NCI-H146 treated with DMSO at 0.1 percent for 48 hours (cell line): Measurements from ENCODE around the gene FAM234B.

Source experiments
- DNase-seq: peaks from one replicate; lab custom pipeline; 2025; ENCODE audit not compliant: unreplicated experiment; lab: John Stamatoyannopoulos, UW

Gene FAM234B

DNA sequence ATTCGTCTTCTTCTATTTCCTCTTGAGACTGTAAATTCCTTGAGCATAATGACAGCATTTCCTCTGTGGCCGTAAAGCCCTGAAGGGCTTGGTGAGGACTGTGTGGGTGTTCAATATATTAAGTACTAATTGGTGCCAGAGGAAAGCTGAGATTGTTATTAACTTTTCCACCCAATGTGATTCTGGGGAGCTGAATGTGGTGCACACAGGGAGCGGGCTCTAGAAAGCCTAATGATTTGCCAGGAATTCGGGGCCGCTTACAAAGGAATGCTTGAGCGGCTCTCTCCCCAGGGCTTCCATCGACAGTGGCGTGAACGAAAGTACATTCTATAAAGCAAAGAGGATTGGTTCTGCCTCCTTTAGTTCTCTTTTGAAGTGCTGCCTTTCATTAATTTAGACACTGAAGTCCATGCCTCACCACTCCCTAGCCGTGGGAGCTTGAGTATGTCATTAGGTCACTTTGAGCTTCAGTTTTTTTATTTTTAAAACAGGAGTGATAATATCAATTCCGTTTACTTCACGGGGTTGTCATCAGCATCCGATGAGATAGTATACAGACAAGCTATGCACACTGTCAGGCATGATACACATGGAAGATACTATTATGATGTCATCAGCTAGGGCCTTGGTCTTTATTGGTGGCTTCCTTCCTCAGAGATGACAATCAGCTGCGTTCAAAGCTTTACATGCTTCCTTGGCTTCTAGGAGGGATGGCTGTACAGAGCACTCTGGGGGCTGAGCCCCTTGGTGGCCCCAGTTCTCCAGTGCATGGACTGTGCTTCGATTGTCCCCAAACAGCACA, 70.3 kb downstream of the FAM234B start:
- DNase-seq: no peak

DNA sequence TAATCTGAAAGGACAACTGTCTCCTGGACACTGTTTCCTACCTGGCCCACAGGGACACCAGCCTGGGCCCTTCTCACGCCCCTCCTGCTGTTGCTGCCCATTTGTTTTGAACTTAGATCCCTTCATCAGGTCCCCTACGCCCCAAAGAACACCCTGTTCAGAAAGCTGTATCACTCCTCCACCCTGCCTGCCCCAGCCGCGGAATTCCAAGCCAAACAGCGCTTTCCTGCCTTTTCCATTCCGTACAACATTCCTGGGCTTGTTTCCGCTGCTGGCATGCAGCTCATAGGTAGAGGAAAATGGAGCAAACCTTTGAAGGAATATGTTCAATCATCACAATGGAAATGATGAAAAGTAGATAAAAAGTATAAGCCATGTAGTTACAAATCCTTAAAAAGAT, 72.1 kb downstream of the FAM234B start:
- no peak for DNase-seq

- no peak for DNase-seq
These were observed 72.8 kb downstream of the FAM234B start for GRCh38 chr12:13117029-13117428.

- no peak for DNase-seq
These were observed 75.6 kb downstream of the FAM234B start for GRCh38 chr12:13119826-13120225.

DNA sequence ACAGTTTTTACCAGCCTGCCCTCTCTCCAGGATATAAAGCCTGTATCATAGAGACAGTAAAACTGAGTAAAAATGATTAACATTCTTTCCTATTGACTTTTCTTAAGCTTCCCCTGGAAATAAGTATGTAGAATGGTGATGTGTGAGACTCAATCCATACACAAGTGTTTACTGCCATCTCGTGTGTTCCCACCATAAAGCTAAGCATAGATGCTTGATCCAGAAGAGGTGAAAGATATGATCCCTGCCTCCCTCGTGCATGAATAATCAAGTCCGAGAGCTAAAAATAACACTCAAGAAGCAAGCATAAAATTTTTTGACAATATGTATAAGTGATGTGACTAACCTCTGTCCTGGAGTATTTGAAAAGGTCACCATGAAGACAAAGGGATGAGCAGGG, 76.2 kb downstream of the FAM234B start:
- DNase-seq: no peak

DNA sequence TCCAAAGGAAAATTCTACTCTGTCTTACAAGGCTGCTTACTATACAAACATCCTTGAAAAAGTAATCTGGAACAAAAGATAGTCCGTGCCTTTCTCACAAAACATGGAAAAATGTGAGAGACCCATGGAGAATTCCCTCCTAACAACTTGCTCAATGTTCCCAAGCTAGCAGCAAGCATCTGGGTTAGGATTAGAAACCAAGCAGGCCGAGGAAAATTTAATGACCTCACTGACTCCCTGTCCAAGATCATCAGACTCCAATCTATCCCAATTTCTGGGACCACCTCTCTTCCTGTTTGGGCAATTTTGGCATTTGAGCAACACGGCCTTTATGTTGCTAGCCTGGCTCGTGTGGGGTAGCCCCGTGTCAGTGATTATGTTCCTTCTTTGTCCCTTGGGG, 77.4 kb downstream of the FAM234B start:
- DNase-seq: no peak

- DNase-seq: no peak
These were observed 80.7 kb downstream of the FAM234B start for GRCh38 chr12:13124656-13125505.

DNA sequence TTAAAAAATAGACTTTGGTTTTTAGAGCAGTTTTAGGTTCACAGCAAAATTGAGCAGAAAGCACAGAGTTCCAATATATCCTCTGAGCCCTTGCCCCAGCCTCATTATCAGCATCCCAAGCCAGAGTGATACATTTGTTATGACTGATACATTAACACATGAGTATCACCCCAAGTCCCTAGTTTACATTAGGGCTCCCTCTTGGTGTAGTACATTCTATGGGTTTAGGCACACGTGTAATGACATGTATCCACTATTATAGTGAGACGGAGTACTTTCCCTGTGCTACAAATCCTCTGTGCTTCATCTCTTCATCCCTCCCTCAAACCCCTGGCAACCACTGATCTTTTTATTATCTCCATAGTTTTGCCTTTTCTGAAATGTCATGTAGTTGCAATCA, 81.8 kb downstream of the FAM234B start:
- no peak for DNase-seq

GRCh38 chr12:13126494-13126893, 82.3 kb downstream of the FAM234B start:
- DNase-seq: no peak

GRCh38 chr12:13127444-13127843, 83.3 kb downstream of the FAM234B start:
- DNase-seq: no peak

- DNase-seq: no peak
These were observed 84.2 kb downstream of the FAM234B start for GRCh38 chr12:13128291-13128965.

GRCh38 chr12:13130981-13131380, 86.8 kb downstream of the FAM234B start:
- DNase-seq: no peak
